Measurements from ENCODE around the gene RPGRIP1L. TPM values are rescaled to one million over a fixed set of nuclear protein-coding genes. Genes with fewer than 3 reads are reported as not detected.

RPGRIP1L gene
- total RNA-seq, 6 experiments from 2014 or later = 16.3 to 19.1 (median 18.4) TPM

DNA sequence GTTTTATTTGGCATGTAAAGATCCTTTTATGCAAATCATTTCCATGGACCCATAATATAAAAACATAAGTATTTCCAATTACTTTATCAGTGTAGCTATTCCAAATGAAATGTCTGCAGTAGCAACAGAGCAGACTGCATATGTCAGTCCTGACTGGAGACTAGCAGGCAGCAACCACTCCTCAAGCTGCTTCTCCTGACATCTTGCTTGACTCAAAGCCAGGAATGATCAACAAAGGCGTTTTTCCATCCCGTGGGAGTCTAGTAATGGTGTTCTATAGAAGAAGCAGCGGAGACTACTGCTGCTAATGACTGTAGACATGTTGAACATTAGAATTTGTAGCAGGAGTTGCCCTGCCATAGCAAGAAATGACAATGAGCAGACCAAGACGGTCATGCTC is 127.4 kb downstream of the RPGRIP1L start:
- Mint-ChIP-seq H3K9me3 (peaks cover 16% of the 10 kb centered on the region), H3K27me3 (ENCODE audit: insufficient read depth) (peaks cover 8% of the 10 kb centered on the region), H3K4me1 (ENCODE audit: low read depth) (no peaks in the 10 kb centered on the region), H3K4me3 (no peak overlapping the region), H3K27ac (no peak overlapping the region), H3K36me3 (ENCODE audit: low read depth) (peaks cover 11% of the 10 kb centered on the region; the same call in 1 of the 2 replicates)
- DNase-seq = no peak
- TF ChIP-seq, protein P1, sequence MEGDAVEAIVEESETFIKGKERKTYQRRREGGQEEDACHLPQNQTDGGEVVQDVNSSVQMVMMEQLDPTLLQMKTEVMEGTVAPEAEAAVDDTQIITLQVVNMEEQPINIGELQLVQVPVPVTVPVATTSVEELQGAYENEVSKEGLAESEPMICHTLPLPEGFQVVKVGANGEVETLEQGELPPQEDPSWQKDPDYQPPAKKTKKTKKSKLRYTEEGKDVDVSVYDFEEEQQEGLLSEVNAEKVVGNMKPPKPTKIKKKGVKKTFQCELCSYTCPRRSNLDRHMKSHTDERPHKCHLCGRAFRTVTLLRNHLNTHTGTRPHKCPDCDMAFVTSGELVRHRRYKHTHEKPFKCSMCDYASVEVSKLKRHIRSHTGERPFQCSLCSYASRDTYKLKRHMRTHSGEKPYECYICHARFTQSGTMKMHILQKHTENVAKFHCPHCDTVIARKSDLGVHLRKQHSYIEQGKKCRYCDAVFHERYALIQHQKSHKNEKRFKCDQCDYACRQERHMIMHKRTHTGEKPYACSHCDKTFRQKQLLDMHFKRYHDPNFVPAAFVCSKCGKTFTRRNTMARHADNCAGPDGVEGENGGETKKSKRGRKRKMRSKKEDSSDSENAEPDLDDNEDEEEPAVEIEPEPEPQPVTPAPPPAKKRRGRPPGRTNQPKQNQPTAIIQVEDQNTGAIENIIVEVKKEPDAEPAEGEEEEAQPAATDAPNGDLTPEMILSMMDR (IDR thresholded peaks at IDR 0.05) = no peak

DNA sequence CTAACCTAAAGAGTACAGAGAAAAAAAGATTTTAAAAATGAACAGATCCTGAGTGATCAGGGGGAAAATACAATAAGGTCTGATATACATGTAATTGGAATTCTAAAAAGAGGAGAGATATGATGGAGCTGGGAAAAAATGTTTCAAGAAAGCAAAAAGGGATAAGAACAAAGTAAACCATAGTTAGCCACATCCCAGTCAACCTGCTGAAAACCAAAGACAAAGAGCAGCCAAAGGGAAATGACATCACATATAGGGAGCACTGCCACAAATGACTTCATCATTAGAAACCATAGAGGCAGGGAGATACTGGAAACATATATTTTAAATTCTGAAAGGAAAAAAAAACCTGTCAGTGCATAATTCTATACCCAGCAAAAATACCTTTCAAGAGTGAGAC is 131.9 kb downstream of the RPGRIP1L start:
- Mint-ChIP-seq H3K9me3 (peaks cover 20% of the 10 kb centered on the region), H3K27me3 (ENCODE audit: insufficient read depth) (peaks cover 9% of the 10 kb centered on the region), H3K36me3 (ENCODE audit: low read depth) (peaks cover 16% of the 10 kb centered on the region; the same call in 1 of the 2 replicates), H3K4me1 (ENCODE audit: low read depth) (no peaks in the 10 kb centered on the region), H3K27ac (no peak overlapping the region), H3K4me3 (no peak overlapping the region)
- TF ChIP-seq, protein P1 (IDR thresholded peaks at IDR 0.05) = no peak
- no peak for DNase-seq

DNA sequence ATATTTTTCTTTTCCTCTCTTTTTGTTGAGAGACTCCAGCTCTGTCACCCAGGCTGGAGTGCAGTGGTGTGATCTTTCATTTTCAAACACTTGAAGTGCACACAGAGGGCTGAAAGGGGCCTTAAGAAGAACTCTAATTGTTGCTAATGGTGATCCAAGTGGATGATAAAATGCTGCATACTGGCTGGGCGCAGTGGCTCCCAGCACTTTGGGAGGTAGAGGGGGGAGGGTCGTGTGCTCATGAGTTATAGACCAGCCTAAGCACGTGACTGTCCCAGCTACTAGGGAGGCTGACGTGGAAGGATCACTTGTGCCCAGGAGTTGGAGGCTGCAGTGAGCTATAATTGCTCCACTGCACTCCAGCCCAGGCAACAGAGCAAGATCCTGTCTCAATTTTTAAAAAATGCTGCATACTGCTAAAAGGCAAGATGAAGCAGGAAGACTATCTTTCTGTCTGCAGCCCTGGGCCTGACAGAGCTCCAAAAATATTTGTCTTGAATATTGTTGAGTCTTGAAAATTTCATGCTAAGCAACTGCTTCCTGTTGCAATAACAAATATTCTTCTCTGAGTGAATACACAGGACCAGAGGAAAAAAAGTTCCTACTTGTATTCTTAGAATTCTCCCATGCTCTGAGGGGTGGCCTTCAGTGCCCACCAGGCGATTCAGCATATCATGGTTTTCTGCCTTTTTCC is 137.0 kb downstream of the RPGRIP1L start:
- H3K4me3 Mint-ChIP-seq = no peak overlapping the region
- TF ChIP-seq, protein P1 (IDR thresholded peaks at IDR 0.05) = no peak
- H3K9me3 Mint-ChIP-seq = peaks cover 9% of the 10 kb centered on the region
- peaks cover 20% of the 10 kb centered on the region for H3K27me3 Mint-ChIP-seq (ENCODE audit: insufficient read depth)
- DNase-seq = no peak
- peaks cover 7% of the 10 kb centered on the region for H3K4me1 Mint-ChIP-seq (ENCODE audit: low read depth)
- no peak overlapping the region for H3K27ac Mint-ChIP-seq
- peaks cover 10% of the 10 kb centered on the region; the same call in 1 of the 2 replicates for H3K36me3 Mint-ChIP-seq (ENCODE audit: low read depth)

DNA sequence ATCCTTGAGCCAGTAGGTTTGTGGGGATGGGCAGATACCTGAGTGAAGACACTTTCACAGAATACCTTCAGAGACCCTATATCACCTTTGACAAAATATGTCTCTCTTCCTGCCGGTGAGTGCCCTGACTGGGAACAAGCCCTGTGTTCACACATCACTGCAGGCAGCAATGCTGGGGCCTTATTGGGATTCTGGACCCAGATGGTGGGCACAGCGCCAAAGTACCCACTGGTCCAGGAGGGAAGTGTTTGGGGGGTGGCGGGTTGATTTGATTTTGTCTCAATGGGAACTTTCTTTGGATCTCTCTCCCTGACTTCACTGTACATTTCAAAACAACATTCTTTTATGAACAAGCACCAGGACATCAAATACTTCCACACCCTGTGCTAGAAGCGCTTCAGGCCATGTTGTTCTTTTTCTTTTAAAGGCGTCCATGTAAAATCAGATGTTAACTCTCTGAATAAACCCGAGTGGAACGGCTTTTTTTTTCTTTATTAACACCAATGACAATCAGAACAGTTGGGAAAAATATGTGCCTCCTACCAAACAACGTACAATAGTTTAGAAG is 138.3 kb downstream of the RPGRIP1L start:
- H3K4me3 Mint-ChIP-seq = no peak overlapping the region
- H3K27ac Mint-ChIP-seq = no peak overlapping the region
- H3K4me1 Mint-ChIP-seq (ENCODE audit: low read depth) = peaks cover 7% of the 10 kb centered on the region
- DNase-seq = no peak
- TF ChIP-seq, protein P1 (IDR thresholded peaks at IDR 0.05) = no peak
- H3K27me3 Mint-ChIP-seq (ENCODE audit: insufficient read depth) = peaks cover 20% of the 10 kb centered on the region
- H3K36me3 Mint-ChIP-seq (ENCODE audit: low read depth) = no peaks in the 10 kb centered on the region; the same call in 1 of the 2 replicates
- H3K9me3 Mint-ChIP-seq = no peaks in the 10 kb centered on the region

DNA sequence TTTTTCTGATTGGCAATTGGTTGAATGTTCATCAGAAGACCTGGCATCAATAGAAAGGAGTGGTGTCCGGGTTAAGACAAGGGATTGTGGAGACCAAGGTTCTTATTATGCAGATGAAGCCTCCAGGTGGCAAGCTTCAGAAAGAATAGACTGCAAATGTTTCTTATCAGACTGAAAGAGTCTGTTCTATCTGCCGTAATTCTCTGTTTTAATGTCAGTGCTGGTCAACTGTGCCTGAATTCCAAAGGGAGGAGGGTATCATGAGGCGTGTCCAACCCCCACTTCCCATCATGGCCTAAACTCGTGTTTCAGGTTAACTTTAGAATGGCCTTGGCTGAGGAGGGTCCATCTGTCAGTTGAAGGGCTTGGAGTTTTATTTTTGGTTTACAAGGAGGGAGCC is 140.2 kb downstream of the RPGRIP1L start:
- H3K36me3 Mint-ChIP-seq (ENCODE audit: low read depth) = no peaks in the 10 kb centered on the region
- TF ChIP-seq, protein P1 (IDR thresholded peaks at IDR 0.05) = no peak
- no peak for DNase-seq
- no peaks in the 10 kb centered on the region for H3K9me3 Mint-ChIP-seq
- H3K27ac Mint-ChIP-seq = no peak overlapping the region
- peaks cover 7% of the 10 kb centered on the region for H3K4me1 Mint-ChIP-seq (ENCODE audit: low read depth)
- no peak overlapping the region for H3K4me3 Mint-ChIP-seq
- H3K27me3 Mint-ChIP-seq (ENCODE audit: insufficient read depth) = peaks cover 17% of the 10 kb centered on the region

Measured in HFFc6 (cell line).